NB4 (cell line): ENCODE measurements around the gene NR2C2AP.

Experiments used
- CTCF ChIP-seq: IDR thresholded peaks from one replicate; pipeline ENCODE4 v1.5.1; 2012; ENCODE audit warnings: low read depth, low read length
- MYC ChIP-seq: IDR thresholded peaks from 2 replicates; pipeline ENCODE4 v1.6.1; 2011; ENCODE audit warnings: low read depth, low read length
- POLR2A ChIP-seq: IDR thresholded peaks from 2 replicates; pipeline ENCODE4 v1.6.1; 2011; ENCODE audit warnings: mild to moderate bottlenecking; ENCODE audit not compliant: insufficient read length; ENCODE audit errors: extremely low read depth

- TF ChIP-seq CTCF (no peak), POLR2A (no peak), MYC (no peak)
Observed at GRCh38 chr19:19167612-19168011, 35.6 kb downstream of the NR2C2AP start.
